H1 (cell line): ENCODE measurements around the gene TMEM51.

Source experiments
- EZH2 ChIP-seq: fragments of 200-600 bp; sonication (generic); IDR thresholded peaks from 2 replicates; pipeline ENCODE4 v1.7.1; 2012; ENCODE audit warnings: low read depth, mild to moderate bottlenecking, moderate library complexity, low read length, inconsistent platforms; ENCODE audit not compliant: severe bottlenecking
- GABPA ChIP-seq: IDR thresholded peaks from 2 replicates; pipeline ENCODE4 v1.6.1; 2011; ENCODE audit warnings: mild to moderate bottlenecking, low read length, moderate library complexity, borderline replicate concordance; ENCODE audit not compliant: insufficient read depth
- POLR2A ChIP-seq, 2 experiments: IDR thresholded peaks; 1 replicate in 1 of 2; 2 replicates in 1 of 2; pipeline ENCODE4 v1.6.1; 2011; ENCODE audit warnings: low read depth in 2 of 2, low read length in 2 of 2, mild to moderate bottlenecking in 2 of 2; ENCODE audit errors: control extremely low read depth in 1 of 2
- POLR2AphosphoS5 ChIP-seq: IDR thresholded peaks from 2 replicates; pipeline ENCODE4 v1.6.1; 2011; ENCODE audit warnings: low read depth, low read length
- TEAD4 ChIP-seq: IDR thresholded peaks from 2 replicates; pipeline ENCODE4 v1.6.1; 2012; ENCODE audit warnings: low read depth, low read length, inconsistent platforms, mixed read lengths
- ZNF274 ChIP-seq: IDR thresholded peaks from 2 replicates; pipeline ENCODE4 v1.7.0; 2012; ENCODE audit warnings: low read length, borderline replicate concordance; ENCODE audit errors: extremely low read depth
- TF ChIP-seq, protein P1 (sequence below), 3 experiments: IDR thresholded peaks; 1 replicate in 2 of 3; 2 replicates in 1 of 3; pipeline versions ENCODE4 v1.5.1 to v1.6.1; 2011; ENCODE audit warnings: low read length in 3 of 3, mild to moderate bottlenecking in 3 of 3, inconsistent platforms in 2 of 3, low read depth in 1 of 3, moderate library complexity in 1 of 3; ENCODE audit not compliant: insufficient read depth in 1 of 3; ENCODE audit errors: control extremely low read depth in 1 of 3
- TF ChIP-seq, protein P2 (sequence below): IDR thresholded peaks from 2 replicates; pipeline ENCODE4 v1.6.1; 2012; ENCODE audit warnings: inconsistent platforms
- TF ChIP-seq, protein P3 (sequence below): IDR thresholded peaks from 2 replicates; pipeline ENCODE4 v1.6.1; 2011; ENCODE audit warnings: low read length, improper control_type of control experiment

DNA sequence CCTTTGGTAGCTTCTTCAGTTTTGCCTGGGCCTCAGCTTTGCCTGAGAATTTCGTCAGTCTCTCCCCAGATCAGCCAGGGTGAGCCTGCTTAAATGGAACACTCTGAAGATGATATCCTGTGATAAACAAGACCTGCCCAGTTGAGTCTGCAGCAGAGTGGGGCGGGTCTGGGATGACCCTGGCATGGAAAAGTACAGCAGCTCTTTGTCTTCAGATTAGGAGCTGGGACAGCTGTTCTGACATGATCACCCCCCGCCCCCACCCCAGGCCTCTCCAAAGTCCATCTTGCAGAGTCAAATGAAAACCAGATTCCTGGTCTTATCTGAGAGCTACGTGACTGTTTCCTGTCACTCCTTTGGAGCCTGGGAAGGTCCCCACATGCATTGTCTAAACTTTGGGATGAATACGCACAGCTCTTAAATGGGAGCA lies 2.2 kb upstream of the TMEM51 start:
- no peak for TF ChIP-seq EZH2
- TF ChIP-seq POLR2A (IDR thresholded peaks at IDR 0.05; ENCODE audit: control extremely low read depth in 1 of 2, low read depth in 2 of 2, low read length in 2 of 2): no peak
- TF ChIP-seq GABPA: no peak
- no peak for TF ChIP-seq POLR2AphosphoS5
- no peak for TF ChIP-seq ZNF274
- TF ChIP-seq, protein P1, sequence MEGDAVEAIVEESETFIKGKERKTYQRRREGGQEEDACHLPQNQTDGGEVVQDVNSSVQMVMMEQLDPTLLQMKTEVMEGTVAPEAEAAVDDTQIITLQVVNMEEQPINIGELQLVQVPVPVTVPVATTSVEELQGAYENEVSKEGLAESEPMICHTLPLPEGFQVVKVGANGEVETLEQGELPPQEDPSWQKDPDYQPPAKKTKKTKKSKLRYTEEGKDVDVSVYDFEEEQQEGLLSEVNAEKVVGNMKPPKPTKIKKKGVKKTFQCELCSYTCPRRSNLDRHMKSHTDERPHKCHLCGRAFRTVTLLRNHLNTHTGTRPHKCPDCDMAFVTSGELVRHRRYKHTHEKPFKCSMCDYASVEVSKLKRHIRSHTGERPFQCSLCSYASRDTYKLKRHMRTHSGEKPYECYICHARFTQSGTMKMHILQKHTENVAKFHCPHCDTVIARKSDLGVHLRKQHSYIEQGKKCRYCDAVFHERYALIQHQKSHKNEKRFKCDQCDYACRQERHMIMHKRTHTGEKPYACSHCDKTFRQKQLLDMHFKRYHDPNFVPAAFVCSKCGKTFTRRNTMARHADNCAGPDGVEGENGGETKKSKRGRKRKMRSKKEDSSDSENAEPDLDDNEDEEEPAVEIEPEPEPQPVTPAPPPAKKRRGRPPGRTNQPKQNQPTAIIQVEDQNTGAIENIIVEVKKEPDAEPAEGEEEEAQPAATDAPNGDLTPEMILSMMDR (IDR thresholded peaks at IDR 0.05; ENCODE audit: control extremely low read depth in 1 of 3, insufficient read depth in 1 of 3, low read depth in 1 of 3, low read length in 3 of 3): no peak
- TF ChIP-seq, protein P2, sequence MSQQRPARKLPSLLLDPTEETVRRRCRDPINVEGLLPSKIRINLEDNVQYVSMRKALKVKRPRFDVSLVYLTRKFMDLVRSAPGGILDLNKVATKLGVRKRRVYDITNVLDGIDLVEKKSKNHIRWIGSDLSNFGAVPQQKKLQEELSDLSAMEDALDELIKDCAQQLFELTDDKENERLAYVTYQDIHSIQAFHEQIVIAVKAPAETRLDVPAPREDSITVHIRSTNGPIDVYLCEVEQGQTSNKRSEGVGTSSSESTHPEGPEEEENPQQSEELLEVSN: no peak
- TF ChIP-seq, protein P3, sequence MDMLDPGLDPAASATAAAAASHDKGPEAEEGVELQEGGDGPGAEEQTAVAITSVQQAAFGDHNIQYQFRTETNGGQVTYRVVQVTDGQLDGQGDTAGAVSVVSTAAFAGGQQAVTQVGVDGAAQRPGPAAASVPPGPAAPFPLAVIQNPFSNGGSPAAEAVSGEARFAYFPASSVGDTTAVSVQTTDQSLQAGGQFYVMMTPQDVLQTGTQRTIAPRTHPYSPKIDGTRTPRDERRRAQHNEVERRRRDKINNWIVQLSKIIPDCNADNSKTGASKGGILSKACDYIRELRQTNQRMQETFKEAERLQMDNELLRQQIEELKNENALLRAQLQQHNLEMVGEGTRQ: no peak
- TF ChIP-seq TEAD4: no peak
